Activated T-helper 2 cell treated with anti-CD3 and anti-CD28 coated beads, Interferon-gamma antibody, Interleukin-2, Interleukin-4, amounts not matched to agents 10 μg/mL and 5 μg/mL and 100 μg/mL, durations not matched to agents 14 hours and 24 hours and 36 hours (primary cell): ENCODE data around the gene STC2. TPM values are rescaled to one million over a fixed set of nuclear protein-coding genes. Genes with fewer than 3 reads are reported as not detected.
"Not testable (repeated sequence)": the region's sequence is repeated elsewhere in the genome, so short reads cannot be mapped to it uniquely, and the experiment has no call there.

ENCODE experiments used
- DNase-seq: peaks from one replicate; pipeline ENCODE4 v3.0.0; 2021; ENCODE audit warnings: low spot score
- H3K27ac Mint-ChIP-seq: one replicate; pipeline ENCODE4 v1.8.0; 2021; ENCODE audit warnings: mixed read lengths
- H3K27me3 Mint-ChIP-seq: one replicate; pipeline ENCODE4 v1.8.0; 2021; ENCODE audit warnings: low read depth, mixed read lengths
- H3K36me3 Mint-ChIP-seq: one replicate; pipeline ENCODE4 v1.8.0; 2021; ENCODE audit warnings: low read depth, mixed read lengths
- H3K4me1 Mint-ChIP-seq: one replicate; pipeline ENCODE4 v1.8.0; 2021; ENCODE audit warnings: low read depth, mixed read lengths
- H3K4me3 Mint-ChIP-seq: one replicate; pipeline ENCODE4 v1.8.0; 2021; ENCODE audit warnings: low read depth, mild to moderate bottlenecking, moderate library complexity, mixed read lengths
- H3K9me3 Mint-ChIP-seq: one replicate; pipeline ENCODE4 v1.8.0; 2021; ENCODE audit warnings: mixed read lengths
- intact Hi-C: fragments of 100-400 bp; cut with micrococcal nuclease; formaldehyde crosslinking; loops from one replicate; pipeline ENCODE4 v1.15.1; 2023
- total RNA-seq: library from RNA; stranded (reverse); gene quantifications from 2 replicates; pipeline ENCODE4 v1.2.3, GENCODE V29; 2022

Gene STC2
- 21.4 and 22.8 TPM in 2 replicates for total RNA-seq

GRCh38 chr5:173327948-173328843 lies at the start of gene STC2:
TSS of gene STC2 (minus strand) at chr5:173328414. CDS start at chr5:173328193, 221 bp downstream.
- Mint-ChIP-seq H3K36me3 (peaks cover 44% of the 10 kb centered on the region), H3K27ac (peak within 1 kb of the TSS; percentile 95), H3K4me1 (peaks cover 54% of the 10 kb centered on the region), H3K4me3 (peak within 1 kb of the TSS; percentile 98), H3K27me3 (peaks cover 2% of the 10 kb centered on the region), H3K9me3 (no peaks in the 10 kb centered on the region)
- DNase-seq = peak; percentile 67
- intact Hi-C loops = loop anchor here (2.0 to 5.0 kb wide), 3 partner anchors 271 to 616 kb away; partner anchors contain the start of gene CREBRF

- Mint-ChIP-seq H3K27me3 (no peaks in the 10 kb centered on the region), H3K27ac (no peak overlapping the region), H3K4me3 (no peak overlapping the region), H3K9me3 (no peaks in the 10 kb centered on the region), H3K4me1 (no peaks in the 10 kb centered on the region), H3K36me3 (no peaks in the 10 kb centered on the region)
- DNase-seq = no peak
- intact Hi-C loops = no loop called here
Observed at GRCh38 chr5:173371400-173371799, 43.2 kb upstream of the STC2 start.

- H3K27me3 Mint-ChIP-seq, H3K9me3 Mint-ChIP-seq, H3K36me3 Mint-ChIP-seq, DNase-seq, H3K27ac Mint-ChIP-seq, H3K4me3 Mint-ChIP-seq, intact Hi-C loops, H3K4me1 Mint-ChIP-seq: not testable (repeated sequence)
Observed at GRCh38 chr5:173363406-173363805, 35.2 kb upstream of the STC2 start.

GRCh38 chr5:173355561-173355960 lies 27.3 kb upstream of the STC2 start:
- no peaks in the 10 kb centered on the region for H3K9me3 Mint-ChIP-seq
- no peak overlapping the region for H3K27ac Mint-ChIP-seq
- DNase-seq = no peak
- no peaks in the 10 kb centered on the region for H3K36me3 Mint-ChIP-seq
- intact Hi-C loops = no loop called here
- peaks cover 12% of the 10 kb centered on the region for H3K27me3 Mint-ChIP-seq
- no peaks in the 10 kb centered on the region for H3K4me1 Mint-ChIP-seq
- H3K4me3 Mint-ChIP-seq = no peak overlapping the region

DNA sequence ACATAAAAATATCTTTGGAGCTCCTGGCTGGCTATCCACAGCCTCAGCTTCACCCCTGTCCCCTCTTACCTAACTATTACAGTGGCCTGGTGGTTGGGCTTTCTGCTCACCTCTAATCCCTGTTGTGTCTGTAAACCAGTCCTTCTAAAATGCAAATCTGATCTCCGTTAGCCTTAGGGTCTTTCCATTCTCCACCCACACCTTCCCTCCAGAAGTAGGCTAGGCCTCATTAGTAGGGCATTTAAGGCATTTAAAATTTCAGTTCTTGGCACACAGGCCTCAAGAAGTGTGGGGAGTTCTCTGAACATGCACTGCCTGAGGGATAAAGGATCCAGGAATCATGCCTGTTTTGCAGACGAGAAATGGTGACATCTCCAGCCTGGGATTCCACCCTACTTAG lies 26.4 kb upstream of the STC2 start:
- no peak overlapping the region for H3K4me3 Mint-ChIP-seq
- no peak for DNase-seq
- intact Hi-C loops = no loop called here
- H3K9me3 Mint-ChIP-seq = no peaks in the 10 kb centered on the region
- no peak overlapping the region for H3K27ac Mint-ChIP-seq
- no peaks in the 10 kb centered on the region for H3K4me1 Mint-ChIP-seq
- H3K36me3 Mint-ChIP-seq = no peaks in the 10 kb centered on the region
- H3K27me3 Mint-ChIP-seq = peaks cover 12% of the 10 kb centered on the region

GRCh38 chr5:173352366-173353349 lies 24.4 kb upstream of the STC2 start:
- H3K27me3 Mint-ChIP-seq = peaks cover 16% of the 10 kb centered on the region
- no peaks in the 10 kb centered on the region for H3K4me1 Mint-ChIP-seq
- intact Hi-C loops = no loop called here
- no peak overlapping the region for H3K4me3 Mint-ChIP-seq
- no peaks in the 10 kb centered on the region for H3K36me3 Mint-ChIP-seq
- no peak for DNase-seq
- no peak overlapping the region for H3K27ac Mint-ChIP-seq
- no peaks in the 10 kb centered on the region for H3K9me3 Mint-ChIP-seq

GRCh38 chr5:173342813-173343755 lies 14.9 kb upstream of the STC2 start:
- Mint-ChIP-seq H3K36me3 (no peaks in the 10 kb centered on the region), H3K27ac (no peak overlapping the region), H3K4me3 (no peak overlapping the region), H3K4me1 (no peaks in the 10 kb centered on the region), H3K9me3 (no peaks in the 10 kb centered on the region), H3K27me3 (peaks cover 5% of the 10 kb centered on the region)
- intact Hi-C loops = no loop called here
- DNase-seq = no peak

DNA sequence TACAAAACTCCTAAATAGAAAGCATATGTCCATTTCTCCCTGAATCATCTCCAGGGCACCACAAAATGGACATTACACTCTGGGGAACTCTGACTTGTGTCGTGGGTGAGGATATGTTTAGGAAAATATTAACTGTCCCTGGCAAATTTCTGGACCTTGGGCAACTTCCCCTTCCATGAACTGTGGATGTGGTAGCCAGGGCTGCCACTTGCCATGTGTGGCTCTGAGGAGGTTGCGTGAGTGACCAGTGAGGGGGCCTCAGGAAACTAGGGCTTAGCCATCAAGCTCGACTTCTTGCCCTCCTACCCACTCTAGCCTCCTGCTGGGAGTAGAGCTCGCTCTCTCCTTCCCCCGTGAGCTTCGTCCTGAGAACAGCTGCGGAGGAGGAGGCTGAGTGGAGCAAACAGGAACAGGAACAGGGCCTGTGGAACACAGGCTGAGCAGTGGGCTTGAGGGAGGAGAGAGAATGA lies 13.8 kb upstream of the STC2 start:
- peaks cover 3% of the 10 kb centered on the region for H3K27me3 Mint-ChIP-seq
- H3K9me3 Mint-ChIP-seq = no peaks in the 10 kb centered on the region

GRCh38 chr5:173340984-173341383 lies 12.8 kb upstream of the STC2 start:
- H3K4me3 Mint-ChIP-seq = no peak overlapping the region
- intact Hi-C loops = no loop called here
- no peaks in the 10 kb centered on the region for H3K9me3 Mint-ChIP-seq
- H3K27me3 Mint-ChIP-seq = peaks cover 3% of the 10 kb centered on the region
- H3K4me1 Mint-ChIP-seq = no peaks in the 10 kb centered on the region
- DNase-seq = no peak
- no peak overlapping the region for H3K27ac Mint-ChIP-seq
- no peaks in the 10 kb centered on the region for H3K36me3 Mint-ChIP-seq

More for the DNA sequence above, 13.8 kb upstream of the STC2 start:
- H3K4me3 Mint-ChIP-seq = no peak overlapping the region
- intact Hi-C loops = no loop called here
- no peaks in the 10 kb centered on the region for H3K36me3 Mint-ChIP-seq
- no peaks in the 10 kb centered on the region for H3K4me1 Mint-ChIP-seq
- no peak for DNase-seq
- H3K27ac Mint-ChIP-seq = no peak overlapping the region

GRCh38 chr5:173340451-173340850 lies 12.2 kb upstream of the STC2 start:
- no peak for DNase-seq
- Mint-ChIP-seq H3K27ac (no peak overlapping the region), H3K36me3 (no peaks in the 10 kb centered on the region), H3K27me3 (peaks cover 6% of the 10 kb centered on the region), H3K9me3 (no peaks in the 10 kb centered on the region), H3K4me1 (no peaks in the 10 kb centered on the region), H3K4me3 (no peak overlapping the region)
- intact Hi-C loops = no loop called here

- no peak overlapping the region for H3K4me3 Mint-ChIP-seq
- H3K9me3 Mint-ChIP-seq = no peaks in the 10 kb centered on the region
- H3K36me3 Mint-ChIP-seq = no peaks in the 10 kb centered on the region
- no peaks in the 10 kb centered on the region for H3K4me1 Mint-ChIP-seq
- no peak for DNase-seq
- intact Hi-C loops = no loop called here
- no peak overlapping the region for H3K27ac Mint-ChIP-seq
- H3K27me3 Mint-ChIP-seq = peaks cover 7% of the 10 kb centered on the region
Observed at GRCh38 chr5:173339286-173339685, 11.1 kb upstream of the STC2 start.
